ENCODE measurements around the gene PCDHGB5.
"Not testable (repeated sequence)": the region's sequence is repeated elsewhere in the genome, so short reads cannot be mapped to it uniquely, and the experiment has no call there.

The PCDHGB5 gene

DNA sequence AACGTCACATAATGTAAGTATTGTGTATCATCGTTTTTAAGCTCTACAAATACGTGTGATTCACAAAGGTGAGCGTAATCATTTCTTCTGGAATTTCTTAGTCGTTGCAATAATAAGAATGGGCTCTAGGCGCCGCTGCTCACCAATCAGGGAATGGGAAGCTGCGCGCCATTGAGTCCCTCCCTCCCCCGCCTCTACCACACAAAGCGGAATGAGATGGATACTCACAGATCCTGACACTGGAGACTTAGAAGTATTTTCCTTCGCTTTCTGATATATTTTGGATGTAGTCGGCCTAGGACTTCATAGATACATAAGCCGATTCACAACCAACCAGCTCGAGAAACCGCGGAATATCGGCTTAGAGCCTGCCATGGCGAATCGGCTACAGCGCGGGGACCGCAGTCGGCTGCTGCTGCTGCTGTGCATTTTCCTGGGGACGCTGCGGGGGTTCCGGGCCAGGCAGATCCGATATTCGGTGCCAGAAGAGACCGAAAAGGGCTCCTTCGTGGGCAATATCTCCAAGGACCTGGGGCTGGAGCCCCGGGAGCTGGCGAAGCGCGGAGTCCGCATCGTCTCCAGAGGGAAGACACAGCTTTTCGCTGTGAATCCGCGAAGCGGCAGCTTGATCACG, 23.2 kb downstream of the PCDHGB5 start, which contains the start of gene PCDHGA11:
Gene PCDHGA11 (plus strand): TSS at position 197 of the 634 bp plus-strand sequence. CDS start 177 bp downstream, at position 374.
- TF ChIP-seq ZFX (IDR thresholded peaks at IDR 0.05), result no peak
- TF ChIP-seq, protein P1, sequence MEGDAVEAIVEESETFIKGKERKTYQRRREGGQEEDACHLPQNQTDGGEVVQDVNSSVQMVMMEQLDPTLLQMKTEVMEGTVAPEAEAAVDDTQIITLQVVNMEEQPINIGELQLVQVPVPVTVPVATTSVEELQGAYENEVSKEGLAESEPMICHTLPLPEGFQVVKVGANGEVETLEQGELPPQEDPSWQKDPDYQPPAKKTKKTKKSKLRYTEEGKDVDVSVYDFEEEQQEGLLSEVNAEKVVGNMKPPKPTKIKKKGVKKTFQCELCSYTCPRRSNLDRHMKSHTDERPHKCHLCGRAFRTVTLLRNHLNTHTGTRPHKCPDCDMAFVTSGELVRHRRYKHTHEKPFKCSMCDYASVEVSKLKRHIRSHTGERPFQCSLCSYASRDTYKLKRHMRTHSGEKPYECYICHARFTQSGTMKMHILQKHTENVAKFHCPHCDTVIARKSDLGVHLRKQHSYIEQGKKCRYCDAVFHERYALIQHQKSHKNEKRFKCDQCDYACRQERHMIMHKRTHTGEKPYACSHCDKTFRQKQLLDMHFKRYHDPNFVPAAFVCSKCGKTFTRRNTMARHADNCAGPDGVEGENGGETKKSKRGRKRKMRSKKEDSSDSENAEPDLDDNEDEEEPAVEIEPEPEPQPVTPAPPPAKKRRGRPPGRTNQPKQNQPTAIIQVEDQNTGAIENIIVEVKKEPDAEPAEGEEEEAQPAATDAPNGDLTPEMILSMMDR (conservative IDR thresholded peaks at IDR 0.05), result peak; percentile 86
- H3K27ac ChIP-seq, result no peak within 1 kb of the TSS

DNA sequence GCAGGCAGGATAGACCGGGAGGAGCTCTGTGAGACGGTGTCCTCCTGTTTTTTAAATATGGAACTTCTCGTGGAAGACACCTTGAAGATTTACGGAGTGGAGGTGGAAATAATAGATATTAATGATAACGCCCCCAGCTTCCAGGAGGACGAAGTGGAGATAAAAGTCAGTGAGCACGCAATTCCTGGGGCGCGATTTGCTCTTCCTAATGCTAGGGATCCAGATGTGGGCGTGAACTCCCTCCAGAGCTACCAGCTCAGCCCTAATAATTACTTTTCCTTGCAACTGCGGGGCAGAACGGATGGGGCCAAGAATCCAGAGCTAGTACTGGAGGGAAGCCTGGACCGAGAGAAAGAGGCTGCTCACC, 23.7 kb downstream of the PCDHGB5 start:
- H3K27ac ChIP-seq, result no peak overlapping the region
- TF ChIP-seq, protein P1 (conservative IDR thresholded peaks at IDR 0.05), result no peak
- no peak for TF ChIP-seq ZFX (IDR thresholded peaks at IDR 0.05)

DNA sequence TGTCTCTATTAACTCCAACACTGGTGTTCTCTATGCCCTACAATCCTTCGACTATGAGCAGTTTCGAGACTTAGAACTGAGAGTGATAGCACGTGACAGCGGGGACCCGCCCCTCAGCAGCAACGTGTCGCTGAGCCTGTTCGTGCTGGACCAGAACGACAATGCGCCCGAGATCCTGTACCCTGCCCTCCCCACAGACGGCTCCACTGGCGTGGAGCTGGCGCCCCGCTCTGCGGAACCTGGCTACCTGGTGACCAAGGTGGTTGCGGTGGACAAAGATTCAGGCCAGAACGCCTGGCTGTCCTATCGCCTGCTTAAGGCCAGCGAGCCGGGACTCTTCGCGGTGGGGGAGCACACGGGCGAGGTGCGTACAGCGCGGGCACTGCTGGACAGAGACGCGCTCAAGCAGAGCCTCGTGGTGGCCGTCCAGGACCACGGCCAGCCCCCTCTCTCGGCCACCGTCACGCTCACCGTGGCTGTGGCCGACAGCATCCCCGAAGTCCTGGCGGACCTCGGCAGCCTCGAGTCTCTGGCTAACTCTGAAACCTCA, 25.1 kb downstream of the PCDHGB5 start:
- H3K27ac ChIP-seq, result no peak overlapping the region
- no peak for TF ChIP-seq ZFX (IDR thresholded peaks at IDR 0.05)
- TF ChIP-seq, protein P1 (conservative IDR thresholded peaks at IDR 0.05), result no peak

DNA sequence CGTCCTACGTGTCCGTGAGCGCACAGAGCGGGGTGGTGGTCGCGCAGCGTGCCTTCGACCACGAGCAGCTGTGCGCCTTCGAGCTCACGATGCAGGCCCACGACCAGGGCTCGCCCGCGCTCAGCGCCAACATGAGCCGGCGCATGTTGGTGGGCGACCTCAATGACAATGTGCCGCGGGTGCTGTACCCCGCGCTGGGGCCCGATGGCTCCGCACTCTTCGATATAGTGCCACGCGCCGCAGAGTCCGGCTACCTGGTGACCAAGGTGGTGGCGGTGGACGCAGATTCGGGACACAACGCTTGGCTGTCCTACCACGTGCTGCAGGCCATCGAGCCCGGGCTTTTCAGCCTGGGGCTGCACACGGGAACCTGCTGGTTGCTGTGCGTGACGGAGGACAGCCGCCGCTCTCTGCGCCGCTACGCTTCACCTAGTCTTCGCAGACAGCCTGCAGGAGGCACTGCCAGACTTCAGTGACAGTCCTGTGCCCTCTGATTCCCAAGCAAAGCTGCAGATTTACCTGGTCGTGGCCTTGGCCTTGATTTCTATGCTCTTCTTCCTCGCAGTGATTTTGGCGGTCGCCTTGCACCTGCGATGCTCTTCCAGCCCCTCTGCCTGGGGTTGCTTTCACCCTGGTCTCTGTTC, 30.2 kb downstream of the PCDHGB5 start:
- no peak for TF ChIP-seq ZFX (IDR thresholded peaks at IDR 0.05)
- TF ChIP-seq, protein P1 (conservative IDR thresholded peaks at IDR 0.05), result 0 out of 2 replicates have a peak, but pooled peaks have one; percentile 8
- H3K27ac ChIP-seq, result no peak overlapping the region

DNA sequence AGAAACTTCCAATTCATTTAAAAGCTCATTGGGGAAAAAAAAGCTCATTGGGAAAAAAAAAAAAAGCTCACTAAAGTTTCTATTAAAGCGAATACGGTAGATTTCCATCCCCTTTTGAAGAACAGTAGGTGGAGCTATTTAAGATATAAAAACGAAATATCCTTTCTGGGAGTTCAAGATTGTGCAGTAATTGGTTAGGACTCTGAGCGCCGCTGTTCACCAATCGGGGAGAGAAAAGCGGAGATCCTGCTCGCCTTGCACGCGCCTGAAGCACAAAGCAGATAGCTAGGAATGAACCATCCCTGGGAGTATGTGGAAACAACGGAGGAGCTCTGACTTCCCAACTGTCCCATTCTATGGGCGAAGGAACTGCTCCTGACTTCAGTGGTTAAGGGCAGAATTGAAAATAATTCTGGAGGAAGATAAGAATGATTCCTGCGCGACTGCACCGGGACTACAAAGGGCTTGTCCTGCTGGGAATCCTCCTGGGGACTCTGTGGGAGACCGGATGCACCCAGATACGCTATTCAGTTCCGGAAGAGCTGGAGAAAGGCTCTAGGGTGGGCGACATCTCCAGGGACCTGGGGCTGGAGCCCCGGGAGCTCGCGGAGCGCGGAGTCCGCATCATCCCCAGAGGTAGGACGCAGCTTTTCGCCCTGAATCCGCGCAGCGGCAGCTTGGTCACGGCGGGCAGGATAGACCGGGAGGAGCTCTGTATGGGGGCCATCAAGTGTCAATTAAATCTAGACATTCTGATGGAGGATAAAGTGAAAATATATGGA, 32.8 kb downstream of the PCDHGB5 start, which contains the start of gene PCDHGA12:
Gene PCDHGA12 (plus strand): TSS at position 176 of the 782 bp plus-strand sequence. CDS start 253 bp downstream, at position 429.
- TF ChIP-seq, protein P1 (conservative IDR thresholded peaks at IDR 0.05), result peak; percentile 86
- no peak for TF ChIP-seq ZFX (IDR thresholded peaks at IDR 0.05)
- H3K27ac ChIP-seq, result no peak within 1 kb of the TSS

DNA sequence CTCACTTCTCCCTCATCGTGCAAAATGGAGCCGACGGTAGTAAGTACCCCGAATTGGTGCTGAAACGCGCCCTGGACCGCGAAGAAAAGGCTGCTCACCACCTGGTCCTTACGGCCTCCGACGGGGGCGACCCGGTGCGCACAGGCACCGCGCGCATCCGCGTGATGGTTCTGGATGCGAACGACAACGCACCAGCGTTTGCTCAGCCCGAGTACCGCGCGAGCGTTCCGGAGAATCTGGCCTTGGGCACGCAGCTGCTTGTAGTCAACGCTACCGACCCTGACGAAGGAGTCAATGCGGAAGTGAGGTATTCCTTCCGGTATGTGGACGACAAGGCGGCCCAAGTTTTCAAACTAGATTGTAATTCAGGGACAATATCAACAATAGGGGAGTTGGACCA, 33.5 kb downstream of the PCDHGB5 start:
- TF ChIP-seq, protein P1 (conservative IDR thresholded peaks at IDR 0.05), result no peak
- TF ChIP-seq ZFX (IDR thresholded peaks at IDR 0.05), result no peak
- no peak overlapping the region for H3K27ac ChIP-seq

DNA sequence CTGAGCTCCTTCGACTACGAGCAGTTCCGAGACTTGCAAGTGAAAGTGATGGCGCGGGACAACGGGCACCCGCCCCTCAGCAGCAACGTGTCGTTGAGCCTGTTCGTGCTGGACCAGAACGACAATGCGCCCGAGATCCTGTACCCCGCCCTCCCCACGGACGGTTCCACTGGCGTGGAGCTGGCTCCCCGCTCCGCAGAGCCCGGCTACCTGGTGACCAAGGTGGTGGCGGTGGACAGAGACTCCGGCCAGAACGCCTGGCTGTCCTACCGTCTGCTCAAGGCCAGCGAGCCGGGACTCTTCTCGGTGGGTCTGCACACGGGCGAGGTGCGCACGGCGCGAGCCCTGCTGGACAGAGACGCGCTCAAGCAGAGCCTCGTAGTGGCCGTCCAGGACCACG, 34.6 kb downstream of the PCDHGB5 start:
- H3K27ac ChIP-seq, result not testable (repeated sequence)

DNA sequence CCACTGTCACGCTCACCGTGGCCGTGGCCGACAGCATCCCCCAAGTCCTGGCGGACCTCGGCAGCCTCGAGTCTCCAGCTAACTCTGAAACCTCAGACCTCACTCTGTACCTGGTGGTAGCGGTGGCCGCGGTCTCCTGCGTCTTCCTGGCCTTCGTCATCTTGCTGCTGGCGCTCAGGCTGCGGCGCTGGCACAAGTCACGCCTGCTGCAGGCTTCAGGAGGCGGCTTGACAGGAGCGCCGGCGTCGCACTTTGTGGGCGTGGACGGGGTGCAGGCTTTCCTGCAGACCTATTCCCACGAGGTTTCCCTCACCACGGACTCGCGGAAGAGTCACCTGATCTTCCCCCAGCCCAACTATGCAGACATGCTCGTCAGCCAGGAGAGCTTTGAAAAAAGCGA, 35.0 kb downstream of the PCDHGB5 start:
- not testable (repeated sequence) for H3K27ac ChIP-seq
